ENCODE measurements around the gene PTGDR2.

PTGDR2 gene

DNA sequence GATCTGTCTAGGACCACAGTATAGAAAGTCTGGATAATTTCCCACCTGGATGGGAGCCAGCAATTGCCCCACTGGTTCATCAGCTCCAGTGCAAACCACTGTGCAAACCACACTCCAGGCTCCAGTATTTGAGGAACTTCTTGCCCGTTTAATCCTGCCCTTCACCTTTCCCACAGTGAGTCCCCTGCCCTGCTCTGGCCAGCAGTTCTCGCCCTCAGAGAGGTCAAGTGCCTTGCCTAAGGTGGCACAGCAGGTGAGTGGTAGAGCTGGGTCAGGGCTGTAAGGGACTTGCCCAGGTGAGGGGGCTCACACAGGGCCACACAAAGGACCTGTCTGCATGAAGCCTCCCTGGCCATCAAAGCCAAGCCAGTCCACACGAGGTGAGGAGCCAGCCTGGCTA, 46.5 kb downstream of the PTGDR2 start:
- H3K79me2 ChIP-seq (ENCODE audit: low read length) = no peaks in the 10 kb centered on the region
- no peaks in the 10 kb centered on the region; the same call in 1 of the 2 replicates for H3K4me1 ChIP-seq (ENCODE audit: low read length)
- H3K9ac ChIP-seq (ENCODE audit: low read length) = no peak overlapping the region
- H3K27me3 ChIP-seq (ENCODE audit: low read depth, low read length) = no peaks in the 10 kb centered on the region
- no peaks in the 10 kb centered on the region for H3K36me3 ChIP-seq (replicated peaks; ENCODE audit: low read depth, low read length)
- no peak overlapping the region for H3K4me2 ChIP-seq (ENCODE audit: low read length)
- H3K4me3 ChIP-seq (ENCODE audit: low read length) = no peak overlapping the region
- H3K27ac ChIP-seq (ENCODE audit: low read length) = no peak overlapping the region
- no peak overlapping the region for H2AFZ ChIP-seq (ENCODE audit: low read depth, low read length)
- TF ChIP-seq, protein P1, sequence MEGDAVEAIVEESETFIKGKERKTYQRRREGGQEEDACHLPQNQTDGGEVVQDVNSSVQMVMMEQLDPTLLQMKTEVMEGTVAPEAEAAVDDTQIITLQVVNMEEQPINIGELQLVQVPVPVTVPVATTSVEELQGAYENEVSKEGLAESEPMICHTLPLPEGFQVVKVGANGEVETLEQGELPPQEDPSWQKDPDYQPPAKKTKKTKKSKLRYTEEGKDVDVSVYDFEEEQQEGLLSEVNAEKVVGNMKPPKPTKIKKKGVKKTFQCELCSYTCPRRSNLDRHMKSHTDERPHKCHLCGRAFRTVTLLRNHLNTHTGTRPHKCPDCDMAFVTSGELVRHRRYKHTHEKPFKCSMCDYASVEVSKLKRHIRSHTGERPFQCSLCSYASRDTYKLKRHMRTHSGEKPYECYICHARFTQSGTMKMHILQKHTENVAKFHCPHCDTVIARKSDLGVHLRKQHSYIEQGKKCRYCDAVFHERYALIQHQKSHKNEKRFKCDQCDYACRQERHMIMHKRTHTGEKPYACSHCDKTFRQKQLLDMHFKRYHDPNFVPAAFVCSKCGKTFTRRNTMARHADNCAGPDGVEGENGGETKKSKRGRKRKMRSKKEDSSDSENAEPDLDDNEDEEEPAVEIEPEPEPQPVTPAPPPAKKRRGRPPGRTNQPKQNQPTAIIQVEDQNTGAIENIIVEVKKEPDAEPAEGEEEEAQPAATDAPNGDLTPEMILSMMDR (IDR thresholded peaks at IDR 0.05; ENCODE audit: low read depth, low read length) = no peak
- no peak for TF ChIP-seq EZH2phosphoT487 (IDR thresholded peaks at IDR 0.05; ENCODE audit: low read depth)
- H4K20me1 ChIP-seq (ENCODE audit: insufficient read depth, low read length) = no peaks in the 10 kb centered on the region
- H3K9me3 ChIP-seq (ENCODE audit: insufficient read depth, low read length) = peaks cover 5% of the 10 kb centered on the region; the same call in 1 of the 2 replicates

DNA sequence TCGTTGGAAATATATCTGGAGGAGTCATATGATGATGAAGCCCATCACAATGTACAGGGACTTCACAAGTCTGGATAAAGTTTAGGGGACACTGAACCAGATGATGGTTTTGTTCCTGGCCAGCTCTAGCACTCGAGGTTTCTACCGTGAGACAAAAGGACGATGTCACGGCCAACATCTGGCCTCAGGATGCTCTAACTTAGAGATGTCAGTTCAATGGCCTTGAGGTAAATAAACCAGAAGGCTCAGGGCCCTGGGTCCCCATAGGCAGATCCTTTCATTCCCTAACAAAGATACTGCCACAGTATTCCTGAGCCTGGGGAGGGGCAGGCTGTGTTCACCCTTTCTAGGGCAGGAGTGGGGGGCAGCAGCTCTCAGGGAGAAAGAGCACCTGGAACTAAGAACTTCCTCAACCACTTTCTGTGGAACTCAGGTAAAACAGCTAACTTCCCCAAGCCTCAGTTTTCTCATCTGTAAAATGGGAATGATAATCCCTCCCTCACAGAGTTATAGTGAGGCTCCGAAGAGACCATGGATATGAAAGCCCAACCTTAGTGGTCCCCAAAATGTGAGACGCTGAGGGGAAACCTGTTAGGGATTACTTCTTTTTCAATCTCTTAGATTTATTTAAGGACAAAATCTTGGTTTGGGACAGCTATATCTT, 52.3 kb downstream of the PTGDR2 start:
- Histone ChIP-seq H3K4me2 (ENCODE audit: low read length) (no peak overlapping the region), H3K9ac (ENCODE audit: low read length) (no peak overlapping the region), H3K9me3 (ENCODE audit: insufficient read depth, low read length) (no peaks in the 10 kb centered on the region), H3K36me3 (replicated peaks; ENCODE audit: low read depth, low read length) (no peaks in the 10 kb centered on the region), H2AFZ (ENCODE audit: low read depth, low read length) (no peak overlapping the region), H4K20me1 (ENCODE audit: insufficient read depth, low read length) (no peaks in the 10 kb centered on the region), H3K27me3 (ENCODE audit: low read depth, low read length) (peaks cover 22% of the 10 kb centered on the region), H3K27ac (ENCODE audit: low read length) (no peak overlapping the region), H3K79me2 (ENCODE audit: low read length) (no peaks in the 10 kb centered on the region), H3K4me3 (ENCODE audit: low read length) (no peak overlapping the region), H3K4me1 (ENCODE audit: low read length) (no peaks in the 10 kb centered on the region)
- no peak for TF ChIP-seq EZH2phosphoT487 (IDR thresholded peaks at IDR 0.05; ENCODE audit: low read depth)
- TF ChIP-seq, protein P1 (IDR thresholded peaks at IDR 0.05; ENCODE audit: low read depth, low read length) = no peak

DNA sequence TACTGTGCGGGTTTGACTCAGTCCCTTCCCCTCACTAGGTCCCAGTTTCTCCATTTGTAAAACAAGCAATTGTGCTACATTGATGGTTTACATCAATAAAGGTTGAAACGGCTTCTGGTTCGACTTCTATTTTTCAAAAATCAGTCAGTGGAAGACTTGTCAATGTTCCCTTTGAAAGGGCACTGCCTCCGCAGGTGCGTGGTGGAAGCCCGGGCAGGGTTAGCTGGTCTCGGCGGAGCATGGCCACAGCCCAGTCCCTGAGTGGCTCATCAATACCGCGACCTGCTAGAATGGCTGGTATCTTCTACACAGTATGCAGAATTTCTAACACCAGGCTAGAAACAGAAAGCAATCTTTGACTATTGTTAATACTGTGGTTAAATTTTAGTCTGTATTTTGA, 54.6 kb downstream of the PTGDR2 start:
- no peak overlapping the region for H3K9ac ChIP-seq (ENCODE audit: low read length)
- H3K27ac ChIP-seq (ENCODE audit: low read length) = no peak overlapping the region
- H4K20me1 ChIP-seq (ENCODE audit: insufficient read depth, low read length) = no peaks in the 10 kb centered on the region
- no peak overlapping the region for H3K4me2 ChIP-seq (ENCODE audit: low read length)
- H3K36me3 ChIP-seq (replicated peaks; ENCODE audit: low read depth, low read length) = no peaks in the 10 kb centered on the region
- H3K79me2 ChIP-seq (ENCODE audit: low read length) = no peaks in the 10 kb centered on the region
- H3K4me3 ChIP-seq (ENCODE audit: low read length) = no peak overlapping the region
- H3K27me3 ChIP-seq (ENCODE audit: low read depth, low read length) = peaks cover 27% of the 10 kb centered on the region
- no peaks in the 10 kb centered on the region for H3K9me3 ChIP-seq (ENCODE audit: insufficient read depth, low read length)
- no peaks in the 10 kb centered on the region for H3K4me1 ChIP-seq (ENCODE audit: low read length)
- H2AFZ ChIP-seq (ENCODE audit: low read depth, low read length) = no peak overlapping the region
- no peak for TF ChIP-seq EZH2phosphoT487 (IDR thresholded peaks at IDR 0.05; ENCODE audit: low read depth)
- TF ChIP-seq, protein P1 (IDR thresholded peaks at IDR 0.05; ENCODE audit: low read depth, low read length) = no peak

Measured in OCI-LY3 (cell line).